NT2/D1 (cell line): ENCODE results near the gene MAOA.

ENCODE experiments used
- YY1 ChIP-seq: IDR thresholded peaks from 2 replicates; pipeline ENCODE4 v1.6.1; 2011; ENCODE audit not compliant: insufficient read length, insufficient read depth
- ZNF274 ChIP-seq: IDR thresholded peaks from 2 replicates; pipeline ENCODE4 v1.6.1; 2011; ENCODE audit warnings: mild to moderate bottlenecking, low read depth, low read length

DNA sequence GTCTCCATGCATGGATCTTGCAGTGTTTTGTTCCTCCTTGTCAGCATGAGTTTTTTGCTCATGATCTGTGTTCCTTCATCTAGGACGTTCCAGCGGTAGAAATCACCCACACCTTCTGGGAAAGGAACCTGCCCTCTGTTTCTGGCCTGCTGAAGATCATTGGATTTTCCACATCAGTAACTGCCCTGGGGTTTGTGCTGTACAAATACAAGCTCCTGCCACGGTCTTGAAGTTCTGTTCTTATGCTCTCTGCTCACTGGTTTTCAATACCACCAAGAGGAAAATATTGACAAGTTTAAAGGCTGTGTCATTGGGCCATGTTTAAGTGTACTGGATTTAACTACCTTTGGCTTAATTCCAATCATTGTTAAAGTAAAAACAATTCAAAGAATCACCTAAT lies 88.2 kb downstream of the MAOA start:
- TF ChIP-seq ZNF274 (no peak), YY1 (no peak)
